ENCODE data around the gene TRMT1.

TRMT1 gene

DNA sequence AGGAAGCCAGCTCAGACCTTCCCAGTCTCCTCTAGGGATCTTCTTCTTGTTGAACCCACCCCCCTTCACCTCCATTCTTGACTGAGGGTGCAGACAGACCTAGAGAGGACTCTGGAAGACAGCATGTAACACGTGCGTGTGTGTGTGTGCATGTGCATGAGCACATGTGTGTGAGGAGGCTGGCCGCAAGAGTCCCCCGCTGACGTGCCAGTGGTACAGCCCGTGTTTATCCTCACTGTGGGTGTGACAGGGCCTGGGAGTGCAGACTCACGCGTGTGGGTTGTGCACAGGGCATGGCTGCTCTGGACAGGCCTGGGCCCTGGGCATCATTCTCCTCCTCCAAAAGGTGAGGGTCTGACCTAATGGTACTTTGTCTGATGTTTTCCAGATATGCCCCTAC is 40.2 kb downstream of the TRMT1 start:
- in situ Hi-C loops (cut with HindIII; ENCODE audit: low sequenced_read_pairs): no loop called here

DNA sequence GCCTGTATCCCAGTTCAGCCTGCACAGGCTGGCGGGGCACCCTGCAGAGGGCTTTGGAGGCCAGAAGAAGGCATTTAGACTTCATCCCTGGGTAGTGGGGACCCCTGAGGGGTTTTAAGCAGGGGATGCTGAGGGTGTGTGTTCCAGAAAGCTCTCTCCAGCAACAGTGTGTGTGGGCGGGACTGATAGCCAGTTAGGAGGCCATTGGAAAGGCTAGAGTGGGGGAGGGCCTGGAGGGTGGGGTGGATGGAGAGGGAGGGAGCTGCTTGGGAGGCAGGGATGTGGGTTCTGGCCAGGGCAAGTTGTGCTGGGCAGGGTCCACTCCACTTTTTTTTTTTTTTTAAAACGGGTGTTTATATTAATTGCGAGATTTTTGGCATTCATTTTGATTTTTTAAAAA is 42.2 kb downstream of the TRMT1 start:
- in situ Hi-C loops (cut with HindIII; ENCODE audit: low sequenced_read_pairs): no loop called here

DNA sequence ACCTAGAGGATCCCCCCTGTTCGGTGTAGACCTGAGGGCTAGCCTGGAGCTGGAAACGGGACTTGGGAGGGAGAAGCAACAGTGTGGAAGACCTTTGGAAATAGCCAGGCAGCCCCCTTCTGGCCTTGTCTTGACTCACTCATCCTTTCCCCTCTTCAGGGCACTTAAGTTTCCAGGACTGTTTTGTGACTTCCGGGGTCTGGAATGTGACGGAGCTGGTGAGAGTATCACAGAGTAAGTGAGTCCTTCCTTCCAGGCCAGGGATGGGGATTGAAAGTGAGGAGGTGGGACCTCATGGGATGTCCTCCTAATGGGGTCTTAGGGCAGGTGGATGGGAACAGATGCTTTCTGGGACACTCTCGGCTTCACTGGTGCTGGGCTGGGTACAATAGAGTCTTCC is 43.3 kb downstream of the TRMT1 start:
- in situ Hi-C loops (cut with HindIII; ENCODE audit: low sequenced_read_pairs): no loop called here

DNA sequence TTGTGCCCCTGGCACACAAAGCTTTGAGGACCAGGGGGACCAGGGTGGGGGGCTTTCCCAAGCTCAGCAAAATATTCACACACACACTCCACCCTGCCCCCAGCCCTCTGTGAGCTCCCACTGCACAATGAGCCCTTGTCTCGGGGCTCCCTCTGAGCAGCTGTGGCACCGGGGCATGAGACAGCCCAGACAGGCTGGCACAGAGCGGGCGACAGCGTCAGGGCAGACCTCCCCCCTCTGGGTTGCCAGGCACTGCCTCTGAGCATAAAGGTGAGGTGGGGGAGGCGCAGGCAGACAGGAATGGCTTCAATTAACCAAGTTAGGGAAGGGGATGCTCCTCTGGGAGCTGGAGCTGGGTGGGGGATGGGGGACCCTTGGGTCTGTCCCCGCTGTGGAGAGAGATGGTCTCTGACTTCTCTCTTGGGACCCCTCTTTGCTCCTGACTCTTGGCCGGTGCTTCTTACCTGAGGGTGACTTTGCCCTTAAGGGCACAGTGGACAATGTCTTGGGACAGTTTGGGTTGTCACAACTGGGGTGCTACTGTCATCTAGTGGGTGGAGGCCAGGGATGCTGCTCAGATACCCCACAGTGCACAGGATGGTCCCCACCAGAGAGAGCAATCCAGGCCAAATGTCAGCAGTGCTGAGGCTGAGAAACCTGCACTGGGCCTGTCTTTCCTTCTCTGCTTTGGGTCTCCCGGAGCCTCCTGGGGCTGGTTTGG is 44.2 kb downstream of the TRMT1 start:
- in situ Hi-C loops (cut with HindIII; ENCODE audit: low sequenced_read_pairs): no loop called here

DNA sequence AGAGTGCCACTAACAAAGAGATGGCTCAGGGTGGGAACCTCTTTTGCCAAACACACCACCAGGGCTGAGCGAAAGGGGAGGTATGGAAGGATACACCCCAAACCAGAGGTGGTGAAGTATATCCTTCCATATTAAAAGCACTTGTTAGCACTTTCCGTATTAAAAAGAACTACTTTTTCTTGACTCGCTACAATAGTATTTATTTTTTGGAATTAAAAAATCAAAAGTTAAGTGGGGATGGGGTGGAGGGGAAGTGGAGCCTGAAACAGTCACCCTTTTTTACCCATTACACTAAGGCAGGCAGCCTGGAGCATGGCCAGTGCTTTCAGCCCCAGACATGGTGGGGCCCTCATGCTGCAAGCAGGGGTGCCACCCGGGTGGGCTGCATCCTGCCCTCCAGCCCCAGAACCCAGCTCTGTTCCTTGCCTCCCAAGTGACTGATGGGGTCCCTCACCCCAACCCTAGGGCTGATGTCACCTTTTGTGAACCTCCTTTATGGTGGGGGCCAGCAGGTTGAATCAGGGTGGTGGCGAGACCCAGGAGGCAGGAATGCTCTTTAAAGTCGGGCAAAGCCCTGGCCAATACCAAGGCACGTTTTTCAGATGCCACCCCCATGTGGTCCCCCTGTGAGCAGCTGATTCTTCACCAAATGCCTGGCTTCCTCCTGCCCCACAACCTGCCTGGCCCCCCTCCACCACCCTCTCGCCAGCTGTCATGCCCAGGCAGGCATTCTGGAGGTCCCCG is 44.9 kb downstream of the TRMT1 start:
- in situ Hi-C loops (cut with HindIII; ENCODE audit: low sequenced_read_pairs): no loop called here

DNA sequence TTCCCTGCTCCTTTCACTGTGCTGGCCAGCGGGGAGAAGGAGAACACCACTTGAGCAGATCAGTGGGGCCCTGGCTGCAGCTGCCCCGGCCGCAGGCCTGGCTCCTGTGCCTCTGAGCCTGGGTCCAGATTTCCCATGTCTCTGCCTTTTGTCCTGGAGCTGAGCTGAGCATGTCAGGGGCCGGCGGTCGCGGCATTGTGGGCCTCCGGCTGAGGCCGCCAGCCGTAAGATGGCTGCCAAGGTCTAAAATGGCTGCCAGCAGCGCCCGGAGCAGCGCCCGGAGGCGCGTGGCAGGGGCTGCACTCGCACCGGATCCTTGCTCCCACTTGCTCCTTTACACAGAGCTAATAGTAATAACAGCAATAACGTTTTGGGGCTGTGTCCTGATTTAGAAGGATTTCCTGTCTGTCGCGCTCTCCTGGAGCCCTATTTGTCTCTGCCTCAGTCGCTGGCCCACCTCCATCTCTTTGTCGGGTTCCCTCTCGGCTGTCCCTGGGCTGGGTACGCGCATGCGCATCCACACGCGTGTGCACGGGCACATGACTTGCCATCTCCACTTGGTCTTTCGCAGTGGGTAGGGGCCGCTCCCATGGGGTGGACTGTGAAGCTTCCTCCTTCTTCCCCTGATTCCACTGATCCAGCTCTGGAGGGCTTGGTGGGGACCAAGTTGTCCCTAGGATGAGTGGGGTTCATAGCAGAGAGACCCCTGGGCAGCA is 46.0 kb downstream of the TRMT1 start:
- in situ Hi-C loops (cut with HindIII; ENCODE audit: low sequenced_read_pairs): no loop called here

DNA sequence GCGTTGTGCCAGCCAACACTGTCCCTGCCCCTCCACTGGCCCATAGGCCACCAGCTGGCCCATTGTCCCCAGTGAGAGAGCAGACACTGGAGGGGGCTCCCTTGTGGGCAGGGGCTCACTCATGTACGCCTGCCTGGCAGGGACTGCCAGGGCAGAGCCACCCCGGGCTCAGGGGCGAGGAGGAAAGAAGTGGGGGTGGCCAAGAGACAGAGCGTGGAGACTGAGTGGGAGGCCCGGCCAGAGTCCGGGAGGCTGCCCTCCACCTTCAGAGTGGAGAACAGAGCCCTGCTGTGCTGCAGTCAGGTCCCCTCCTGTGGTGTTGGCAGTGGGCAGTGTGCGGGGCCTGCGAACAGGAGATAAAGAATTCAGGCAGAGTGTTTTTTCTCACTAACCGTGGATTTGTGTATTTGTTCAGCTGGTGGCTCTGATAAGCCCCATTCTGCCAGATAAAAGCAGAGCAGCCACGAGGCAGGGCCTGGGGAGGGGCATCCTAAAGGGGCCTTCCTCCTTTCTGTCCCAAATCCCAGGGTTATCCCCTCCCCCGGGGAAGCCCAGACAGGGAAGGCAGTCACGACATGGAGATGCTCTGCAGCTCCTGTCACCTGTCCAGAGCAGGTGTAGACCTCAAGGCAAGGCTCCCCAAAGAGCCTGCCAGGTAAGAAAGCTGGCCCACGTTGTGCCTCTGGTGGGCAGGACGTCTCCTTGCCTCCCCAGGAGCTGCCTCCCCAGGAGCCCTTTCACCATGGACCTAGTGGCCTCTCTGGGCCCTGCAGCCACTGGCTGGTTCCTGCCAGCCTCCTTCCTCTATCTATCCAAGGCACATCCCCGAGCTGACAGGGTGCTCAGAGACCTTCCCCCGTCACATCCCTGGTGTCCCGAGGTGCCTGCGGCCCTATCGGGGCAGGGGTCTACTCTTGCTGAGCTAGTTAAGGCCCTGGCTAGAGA is 46.9 kb downstream of the TRMT1 start:
- in situ Hi-C loops (cut with HindIII; ENCODE audit: low sequenced_read_pairs): no loop called here

DNA sequence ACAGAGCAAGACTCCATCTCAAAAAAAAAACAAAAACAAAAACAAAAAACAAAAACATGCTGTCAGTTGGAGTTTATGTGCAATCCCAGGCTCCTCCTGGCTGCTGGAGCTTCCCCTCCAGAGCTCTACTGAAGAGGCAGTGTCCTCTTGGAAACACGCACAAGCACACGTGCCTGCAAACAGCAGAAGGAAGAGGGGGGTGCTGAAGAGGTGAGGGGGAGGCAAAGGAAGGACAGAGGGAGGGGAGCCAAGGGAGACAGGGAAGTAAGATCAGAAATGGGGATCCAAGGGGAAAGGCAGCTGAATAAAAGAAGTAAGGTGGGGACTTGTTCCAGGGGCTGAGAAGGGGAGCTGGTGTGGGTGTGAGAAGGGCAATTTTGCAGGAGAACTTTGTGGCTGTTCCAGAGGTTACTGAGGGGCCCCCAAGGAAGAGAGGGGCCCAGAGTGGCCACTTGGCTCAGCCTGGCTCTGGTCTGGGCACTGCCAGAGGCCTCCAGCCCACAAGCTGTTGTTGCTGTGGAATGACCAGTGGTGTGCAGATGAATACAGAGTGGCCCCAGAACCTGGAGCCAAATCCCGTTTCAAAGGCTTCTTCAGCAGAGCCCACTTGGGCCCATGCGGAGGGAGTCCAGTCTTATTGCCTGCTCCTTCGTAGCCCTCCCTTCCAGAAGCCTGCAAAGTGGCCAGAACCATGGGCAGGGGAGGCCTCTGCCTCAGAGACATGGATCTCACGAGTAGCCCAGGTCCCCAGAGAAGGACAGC is 48.3 kb downstream of the TRMT1 start:
- in situ Hi-C loops (cut with HindIII; ENCODE audit: low sequenced_read_pairs): no loop called here

DNA sequence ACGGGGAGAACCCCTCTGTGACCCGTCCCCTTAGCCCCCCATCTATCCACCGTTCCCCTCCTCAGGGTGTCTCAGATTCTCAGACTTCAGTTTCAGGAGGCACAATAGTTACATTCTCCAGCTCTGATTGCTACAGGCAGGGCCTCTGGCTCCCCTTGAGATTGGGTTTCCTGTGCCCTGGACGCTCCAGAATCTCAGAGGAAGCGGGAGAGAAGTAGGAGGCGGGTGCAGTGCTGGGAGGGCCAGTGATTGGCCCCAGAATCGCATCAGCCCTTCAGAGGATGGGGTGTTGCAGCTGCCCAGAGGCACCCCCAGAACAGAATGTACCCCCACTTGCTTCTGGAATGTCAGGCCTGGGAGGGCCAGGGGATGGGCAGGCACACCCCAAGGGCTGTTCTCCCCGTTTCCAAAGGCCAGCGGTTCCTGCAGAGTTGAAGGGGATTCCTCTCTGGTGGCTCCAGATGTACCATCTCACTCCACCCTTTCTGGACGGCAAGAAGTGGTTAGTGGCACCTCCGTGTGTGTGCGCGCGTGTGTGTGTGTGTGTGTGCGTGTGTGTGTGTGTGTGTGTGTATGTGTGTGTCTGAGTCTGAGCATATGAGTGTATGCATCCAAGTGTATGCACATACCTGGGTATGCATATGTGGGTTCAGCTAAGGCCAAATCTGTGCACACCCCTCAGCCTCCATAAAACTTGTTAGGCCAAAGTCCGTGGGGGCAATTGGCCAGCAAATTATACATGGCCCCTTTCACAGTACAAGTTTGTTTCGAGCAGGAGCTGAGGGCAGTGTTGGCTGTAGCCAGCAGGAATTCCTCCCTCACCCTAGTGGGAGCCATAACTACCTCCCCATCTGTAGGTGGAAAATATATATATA is 49.4 kb downstream of the TRMT1 start:
- in situ Hi-C loops (cut with HindIII; ENCODE audit: low sequenced_read_pairs): no loop called here

DNA sequence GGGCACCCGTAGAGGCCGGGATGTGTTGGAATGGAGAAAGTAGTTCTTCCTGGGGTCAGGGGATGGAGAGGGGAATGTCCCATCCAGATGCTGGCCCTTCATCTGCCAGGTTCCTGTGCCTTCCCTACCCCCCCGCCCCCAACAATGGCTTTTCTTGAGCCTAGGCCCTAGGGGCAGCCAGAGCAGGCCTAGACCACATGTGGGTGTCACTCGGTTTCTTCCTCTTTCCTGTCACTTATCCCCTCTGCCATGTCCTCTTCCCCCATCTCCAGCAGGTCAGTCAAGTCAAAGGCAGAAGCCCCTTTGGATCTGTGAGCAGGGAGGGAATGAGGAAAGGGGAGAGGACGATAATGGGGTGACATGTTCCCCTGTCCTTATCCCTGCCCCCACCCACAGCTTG is 50.3 kb downstream of the TRMT1 start:
- in situ Hi-C loops (cut with HindIII; ENCODE audit: low sequenced_read_pairs): no loop called here

DNA sequence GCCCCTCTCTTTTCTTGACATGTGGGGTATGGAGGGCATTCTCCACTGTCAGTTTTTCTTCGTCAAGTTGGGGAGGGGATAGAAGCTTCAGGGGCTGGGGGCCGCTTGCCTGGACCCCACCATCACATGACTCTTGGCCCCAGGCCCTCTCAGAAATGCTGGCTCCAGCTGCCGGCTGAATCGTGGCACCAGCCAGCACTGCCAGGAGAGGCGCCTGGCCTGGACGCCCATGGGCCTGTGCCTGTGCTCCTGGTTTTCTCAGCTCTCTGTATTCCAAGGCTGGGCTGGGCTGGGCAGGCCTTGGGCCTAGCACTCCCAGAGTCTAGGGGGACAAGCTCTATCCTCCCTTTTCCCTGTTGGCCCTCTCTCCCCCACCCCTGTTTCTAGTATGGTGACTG is 52.4 kb downstream of the TRMT1 start:
- in situ Hi-C loops (cut with HindIII; ENCODE audit: low sequenced_read_pairs): loop anchor here (5.0 kb wide), 2 partner anchors 57 to 88 kb away; partner anchors contain the start of genes IER2 and STX10

DNA sequence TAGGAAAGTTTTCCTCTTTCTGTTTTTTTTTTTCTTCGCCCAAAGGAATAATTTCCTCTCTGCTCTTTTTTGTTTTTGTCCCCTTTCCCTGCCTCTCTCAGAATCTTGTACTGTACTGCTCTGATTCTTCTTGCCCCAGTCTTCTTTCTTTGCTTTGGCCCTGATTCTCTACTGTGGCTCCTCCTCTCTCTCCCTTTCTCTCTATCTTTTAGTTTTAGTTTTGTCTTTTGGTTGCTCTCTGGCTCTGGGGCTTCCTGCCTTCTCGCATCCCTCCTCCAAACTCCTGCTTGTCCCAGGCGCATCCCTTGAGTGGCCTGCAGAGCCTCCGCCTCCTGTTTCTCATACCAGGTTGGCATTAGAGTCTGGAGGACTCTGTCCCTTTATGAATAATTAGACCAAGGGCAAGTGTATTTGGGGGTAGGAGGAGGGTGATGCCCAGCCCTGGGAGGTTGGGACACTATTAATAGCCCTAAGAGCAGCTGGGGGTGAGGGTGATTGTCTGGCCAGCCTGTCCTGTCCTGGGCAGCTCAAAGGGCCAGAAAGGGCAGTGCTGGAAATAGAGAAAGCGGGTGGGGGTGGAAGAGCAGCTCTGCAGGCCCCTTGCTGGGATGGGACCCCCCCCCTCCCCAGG is 53.0 kb downstream of the TRMT1 start:
- in situ Hi-C loops (cut with HindIII; ENCODE audit: low sequenced_read_pairs): loop anchor here (5.0 kb wide), 2 partner anchors 56 to 89 kb away; partner anchors contain the start of genes IER2 and STX10

DNA sequence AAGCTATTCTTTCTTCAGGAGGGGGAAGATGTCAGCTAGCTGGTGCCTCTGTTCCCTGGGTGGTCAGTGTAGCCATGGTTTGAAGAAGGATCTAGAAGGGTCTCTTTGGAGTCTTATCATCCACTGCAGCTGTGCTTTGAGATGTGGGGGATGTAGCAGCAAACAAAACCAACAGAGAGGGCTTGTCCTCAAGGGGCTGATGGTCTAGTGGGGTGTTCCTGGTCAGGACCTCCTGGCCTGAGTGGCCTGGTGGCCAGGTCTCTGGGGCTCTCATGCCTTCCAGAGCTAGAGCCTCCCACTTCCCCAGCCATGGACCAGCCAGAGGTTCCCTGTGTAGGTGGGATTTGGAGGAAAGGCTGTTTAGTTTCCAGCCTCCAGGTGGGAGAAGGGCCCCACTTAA is 54.2 kb downstream of the TRMT1 start:
- in situ Hi-C loops (cut with HindIII; ENCODE audit: low sequenced_read_pairs): loop anchor here (5.0 kb wide), 2 partner anchors 55 to 90 kb away; partner anchors contain the start of genes IER2 and STX10

DNA sequence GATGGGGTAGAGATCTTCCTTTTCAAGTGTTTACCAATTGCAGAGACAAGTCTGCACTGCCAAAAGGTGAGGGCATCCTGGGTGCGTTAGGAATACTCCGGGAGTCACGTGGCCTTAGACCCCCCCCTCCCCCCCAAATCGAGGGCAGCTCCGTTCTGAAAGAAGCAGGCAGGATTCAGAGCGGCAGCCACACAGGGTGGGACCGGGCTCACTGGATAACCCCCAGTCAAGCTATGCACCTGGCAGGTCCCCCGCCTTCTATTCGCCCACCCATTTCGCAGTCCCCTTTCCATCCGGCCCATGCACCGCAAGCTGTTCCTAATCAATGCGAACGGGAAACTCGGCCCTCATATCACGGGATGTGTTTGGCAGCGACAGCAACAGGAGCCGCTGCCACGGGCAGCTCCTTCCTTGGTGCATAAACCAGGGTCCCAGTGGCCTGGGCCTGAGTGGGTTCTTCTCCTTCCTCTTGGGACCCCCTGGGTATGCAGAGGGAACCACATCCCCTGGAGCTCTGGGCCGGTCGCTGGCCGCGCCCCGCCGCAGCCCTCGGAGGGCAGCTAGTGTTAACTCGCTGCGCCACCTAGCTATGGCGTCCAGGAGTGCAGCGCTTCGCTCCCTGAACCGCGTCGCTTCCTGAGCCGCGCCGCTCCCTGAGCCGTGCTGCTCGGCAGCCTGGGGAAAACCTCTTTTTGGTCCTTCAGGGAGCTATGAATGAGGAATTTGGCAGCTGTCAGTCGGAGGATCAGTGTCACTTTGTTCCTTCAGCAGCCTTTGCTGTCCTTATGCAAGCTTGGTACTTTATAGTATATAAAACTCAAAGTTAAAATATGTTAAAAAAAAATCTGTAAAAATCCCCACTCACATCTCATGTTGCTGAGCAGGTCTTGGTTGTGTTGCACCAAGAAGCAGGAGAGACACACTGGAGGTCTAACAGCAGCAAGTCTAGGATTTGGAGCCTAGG is 55.3 kb downstream of the TRMT1 start:
- in situ Hi-C loops (cut with HindIII; ENCODE audit: low sequenced_read_pairs): loop anchor here (5.0 kb wide), 2 partner anchors 54 to 91 kb away; partner anchors contain the start of genes IER2 and STX10

DNA sequence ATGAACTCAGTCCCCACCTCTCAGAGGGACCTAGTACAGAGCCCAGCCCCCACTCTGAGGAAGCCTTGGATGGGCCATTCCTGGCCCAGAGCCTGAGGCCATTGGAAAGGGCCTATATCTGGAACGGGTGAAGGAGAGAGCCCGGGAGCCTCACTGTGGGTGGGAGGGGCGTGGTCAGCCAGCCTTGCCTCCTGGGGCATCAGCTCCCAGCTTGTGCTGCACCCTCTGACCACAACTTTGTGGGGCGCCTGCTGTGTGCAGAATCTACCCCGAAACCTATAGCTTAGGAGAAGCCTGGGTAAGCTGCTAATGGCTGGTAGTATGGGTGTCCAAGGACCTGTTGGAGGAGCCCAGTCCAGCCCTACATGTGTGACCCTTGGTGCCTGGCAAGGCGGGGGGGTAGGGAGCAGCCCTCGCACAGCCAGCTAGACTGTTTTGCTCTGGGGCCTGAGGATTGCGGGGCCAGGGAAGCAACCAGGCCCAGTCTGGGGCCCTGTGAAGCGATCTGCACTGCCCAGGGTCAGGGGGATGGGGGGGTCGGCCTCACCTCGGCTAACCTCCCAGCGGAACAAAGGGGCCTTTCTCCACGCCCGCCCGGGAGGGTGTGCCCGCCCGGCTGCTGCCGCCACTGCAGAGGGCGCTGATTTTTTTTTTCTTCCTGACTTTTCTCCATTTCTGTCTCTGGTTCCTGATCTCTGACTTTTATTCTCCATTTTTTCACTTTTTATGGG is 56.1 kb downstream of the TRMT1 start:
- in situ Hi-C loops (cut with HindIII; ENCODE audit: low sequenced_read_pairs): loop anchor here (5.0 kb wide), 2 partner anchors 53 to 92 kb away; partner anchors contain the start of genes IER2 and STX10

DNA sequence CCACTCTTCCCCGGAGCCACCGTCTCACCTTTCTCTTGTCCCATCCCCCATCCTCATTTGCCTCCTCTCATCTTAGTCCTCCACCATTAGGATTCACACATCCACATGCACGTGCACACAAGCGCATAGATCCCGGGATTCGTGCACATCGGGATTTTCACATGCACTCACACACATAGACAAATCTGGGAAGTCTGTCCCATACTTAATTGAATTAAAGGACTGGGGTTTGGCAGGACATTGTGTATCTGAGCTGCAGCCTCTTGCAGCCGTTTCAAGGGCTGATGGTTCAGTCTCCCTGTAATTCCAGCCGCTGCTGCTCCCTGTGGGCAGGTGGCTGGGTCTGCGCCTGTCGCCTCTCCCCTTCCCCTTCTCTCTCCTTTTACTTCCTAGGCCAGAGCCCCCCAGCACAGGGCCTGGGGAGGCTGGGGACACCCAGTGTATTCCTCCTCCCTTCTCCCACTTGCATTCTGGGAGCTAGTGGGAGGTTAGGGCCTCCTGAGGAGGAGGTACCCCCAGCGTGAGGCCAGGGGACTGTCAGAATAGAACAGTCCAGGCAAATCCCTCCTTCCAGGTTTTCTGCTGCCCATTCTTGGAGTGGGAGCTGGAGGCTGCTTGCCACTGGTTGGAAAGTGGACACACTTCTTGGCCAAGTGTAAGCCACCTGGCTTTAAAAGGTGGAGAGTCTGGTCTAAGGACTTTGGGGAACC is 57.4 kb downstream of the TRMT1 start:
- in situ Hi-C loops (cut with HindIII; ENCODE audit: low sequenced_read_pairs): no loop called here
